Stomach (tissue), 4 donors: ENCODE measurements around the gene RIBC2.

Experiments
- CTCF ChIP-seq, 7 experiments: fragments of 450-650 bp in 4 of 7; fragments of 200-600 bp in 3 of 7; sonication (generic) in 3 of 7; IDR thresholded peaks; one replicate each; pipeline ENCODE4 v1.5.1; 2016 to 2019; ENCODE audit warnings: antibody characterized with exemption in 7 of 7, control low read depth in 2 of 7, mild to moderate bottlenecking in 1 of 7
- EP300 ChIP-seq: sonication (generic); formaldehyde crosslinking; IDR thresholded peaks from one replicate; pipeline ENCODE4 v1.6.1; 2017; ENCODE audit warnings: antibody characterized with exemption

DNA sequence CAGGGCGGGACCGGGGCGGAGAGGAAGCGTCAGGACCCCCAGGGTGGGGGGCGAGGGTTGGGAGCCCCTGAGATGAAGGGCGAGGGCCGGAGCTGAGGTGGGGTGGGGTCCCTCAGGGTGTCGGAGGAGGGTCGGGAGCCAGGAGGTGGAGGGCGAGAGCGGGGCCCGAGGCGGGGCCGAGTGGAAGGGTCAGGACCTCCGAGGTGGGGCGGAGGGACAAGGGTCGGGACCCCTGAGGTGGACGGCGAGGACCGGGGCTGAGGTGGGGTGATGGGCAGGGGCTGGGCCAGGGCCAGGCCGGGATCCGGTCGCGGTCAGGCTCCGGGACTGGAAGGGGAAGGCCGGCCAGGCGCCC, 503 bp upstream of the RIBC2 start:
- TF ChIP-seq CTCF (IDR thresholded peaks at IDR 0.05) (no peak), EP300 (no peak)
